ENCODE measurements around the gene MSLN. TPM values are rescaled to one million over a fixed set of nuclear protein-coding genes. Genes with fewer than 3 reads are reported as not detected.

The MSLN gene
- total and polyA plus RNA-seq, 2 of the 8 experiments (the other 6 are each of a cell fraction or from before 2014, with no cell fraction given): 0.28 to 0.50 TPM

DNA sequence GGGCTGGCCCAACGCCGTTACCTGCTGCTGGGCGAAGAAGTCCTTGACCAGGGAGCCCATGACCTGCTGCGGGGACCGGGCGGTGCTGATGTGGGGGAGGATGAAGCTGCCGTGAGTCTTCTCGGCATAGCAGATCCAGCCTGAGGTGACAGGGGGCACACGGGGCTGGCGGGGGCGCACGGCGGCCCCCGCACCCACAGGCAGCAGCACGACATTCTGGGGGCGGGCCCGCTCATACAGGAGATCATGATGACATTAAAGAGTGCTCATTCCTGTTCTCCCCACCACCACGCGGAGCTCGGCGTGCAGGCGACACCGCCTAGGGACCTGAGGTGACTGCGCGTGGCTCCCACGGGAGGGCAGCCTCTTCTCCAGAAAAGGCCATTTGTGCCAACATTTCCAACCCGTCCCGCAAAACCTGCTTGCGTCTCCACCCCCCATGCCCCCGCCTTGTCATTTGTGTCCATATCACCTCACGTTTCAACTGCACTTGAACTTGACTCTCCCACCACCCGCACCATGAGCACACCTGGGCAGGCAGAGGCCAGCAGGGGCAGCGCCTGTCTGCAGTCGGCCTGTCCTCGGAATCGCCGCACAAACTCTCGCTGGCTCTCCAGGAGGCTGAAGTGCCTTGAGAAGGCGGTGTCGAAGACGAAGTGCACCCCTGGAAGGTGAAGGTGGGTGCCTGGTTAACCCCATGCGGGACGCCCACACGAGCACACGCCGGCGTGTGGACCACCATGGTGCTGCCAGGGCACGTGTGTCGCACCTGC lies 26.1 kb upstream of the MSLN start (continued):
- TF ChIP-seq JUND (IDR thresholded peaks at IDR 0.05; ENCODE audit: low read length) (no peak), NANOG (IDR thresholded peaks at IDR 0.05; ENCODE audit: insufficient read depth, low read depth, low read length, poor library complexity, severe bottlenecking) (no peak), KDM4A (IDR thresholded peaks at IDR 0.05; ENCODE audit: low read depth, low read length, severe bottlenecking) (no peak), KDM5A (IDR thresholded peaks at IDR 0.05; ENCODE audit: low read length) (no peak)
- TF ChIP-seq, protein P1, sequence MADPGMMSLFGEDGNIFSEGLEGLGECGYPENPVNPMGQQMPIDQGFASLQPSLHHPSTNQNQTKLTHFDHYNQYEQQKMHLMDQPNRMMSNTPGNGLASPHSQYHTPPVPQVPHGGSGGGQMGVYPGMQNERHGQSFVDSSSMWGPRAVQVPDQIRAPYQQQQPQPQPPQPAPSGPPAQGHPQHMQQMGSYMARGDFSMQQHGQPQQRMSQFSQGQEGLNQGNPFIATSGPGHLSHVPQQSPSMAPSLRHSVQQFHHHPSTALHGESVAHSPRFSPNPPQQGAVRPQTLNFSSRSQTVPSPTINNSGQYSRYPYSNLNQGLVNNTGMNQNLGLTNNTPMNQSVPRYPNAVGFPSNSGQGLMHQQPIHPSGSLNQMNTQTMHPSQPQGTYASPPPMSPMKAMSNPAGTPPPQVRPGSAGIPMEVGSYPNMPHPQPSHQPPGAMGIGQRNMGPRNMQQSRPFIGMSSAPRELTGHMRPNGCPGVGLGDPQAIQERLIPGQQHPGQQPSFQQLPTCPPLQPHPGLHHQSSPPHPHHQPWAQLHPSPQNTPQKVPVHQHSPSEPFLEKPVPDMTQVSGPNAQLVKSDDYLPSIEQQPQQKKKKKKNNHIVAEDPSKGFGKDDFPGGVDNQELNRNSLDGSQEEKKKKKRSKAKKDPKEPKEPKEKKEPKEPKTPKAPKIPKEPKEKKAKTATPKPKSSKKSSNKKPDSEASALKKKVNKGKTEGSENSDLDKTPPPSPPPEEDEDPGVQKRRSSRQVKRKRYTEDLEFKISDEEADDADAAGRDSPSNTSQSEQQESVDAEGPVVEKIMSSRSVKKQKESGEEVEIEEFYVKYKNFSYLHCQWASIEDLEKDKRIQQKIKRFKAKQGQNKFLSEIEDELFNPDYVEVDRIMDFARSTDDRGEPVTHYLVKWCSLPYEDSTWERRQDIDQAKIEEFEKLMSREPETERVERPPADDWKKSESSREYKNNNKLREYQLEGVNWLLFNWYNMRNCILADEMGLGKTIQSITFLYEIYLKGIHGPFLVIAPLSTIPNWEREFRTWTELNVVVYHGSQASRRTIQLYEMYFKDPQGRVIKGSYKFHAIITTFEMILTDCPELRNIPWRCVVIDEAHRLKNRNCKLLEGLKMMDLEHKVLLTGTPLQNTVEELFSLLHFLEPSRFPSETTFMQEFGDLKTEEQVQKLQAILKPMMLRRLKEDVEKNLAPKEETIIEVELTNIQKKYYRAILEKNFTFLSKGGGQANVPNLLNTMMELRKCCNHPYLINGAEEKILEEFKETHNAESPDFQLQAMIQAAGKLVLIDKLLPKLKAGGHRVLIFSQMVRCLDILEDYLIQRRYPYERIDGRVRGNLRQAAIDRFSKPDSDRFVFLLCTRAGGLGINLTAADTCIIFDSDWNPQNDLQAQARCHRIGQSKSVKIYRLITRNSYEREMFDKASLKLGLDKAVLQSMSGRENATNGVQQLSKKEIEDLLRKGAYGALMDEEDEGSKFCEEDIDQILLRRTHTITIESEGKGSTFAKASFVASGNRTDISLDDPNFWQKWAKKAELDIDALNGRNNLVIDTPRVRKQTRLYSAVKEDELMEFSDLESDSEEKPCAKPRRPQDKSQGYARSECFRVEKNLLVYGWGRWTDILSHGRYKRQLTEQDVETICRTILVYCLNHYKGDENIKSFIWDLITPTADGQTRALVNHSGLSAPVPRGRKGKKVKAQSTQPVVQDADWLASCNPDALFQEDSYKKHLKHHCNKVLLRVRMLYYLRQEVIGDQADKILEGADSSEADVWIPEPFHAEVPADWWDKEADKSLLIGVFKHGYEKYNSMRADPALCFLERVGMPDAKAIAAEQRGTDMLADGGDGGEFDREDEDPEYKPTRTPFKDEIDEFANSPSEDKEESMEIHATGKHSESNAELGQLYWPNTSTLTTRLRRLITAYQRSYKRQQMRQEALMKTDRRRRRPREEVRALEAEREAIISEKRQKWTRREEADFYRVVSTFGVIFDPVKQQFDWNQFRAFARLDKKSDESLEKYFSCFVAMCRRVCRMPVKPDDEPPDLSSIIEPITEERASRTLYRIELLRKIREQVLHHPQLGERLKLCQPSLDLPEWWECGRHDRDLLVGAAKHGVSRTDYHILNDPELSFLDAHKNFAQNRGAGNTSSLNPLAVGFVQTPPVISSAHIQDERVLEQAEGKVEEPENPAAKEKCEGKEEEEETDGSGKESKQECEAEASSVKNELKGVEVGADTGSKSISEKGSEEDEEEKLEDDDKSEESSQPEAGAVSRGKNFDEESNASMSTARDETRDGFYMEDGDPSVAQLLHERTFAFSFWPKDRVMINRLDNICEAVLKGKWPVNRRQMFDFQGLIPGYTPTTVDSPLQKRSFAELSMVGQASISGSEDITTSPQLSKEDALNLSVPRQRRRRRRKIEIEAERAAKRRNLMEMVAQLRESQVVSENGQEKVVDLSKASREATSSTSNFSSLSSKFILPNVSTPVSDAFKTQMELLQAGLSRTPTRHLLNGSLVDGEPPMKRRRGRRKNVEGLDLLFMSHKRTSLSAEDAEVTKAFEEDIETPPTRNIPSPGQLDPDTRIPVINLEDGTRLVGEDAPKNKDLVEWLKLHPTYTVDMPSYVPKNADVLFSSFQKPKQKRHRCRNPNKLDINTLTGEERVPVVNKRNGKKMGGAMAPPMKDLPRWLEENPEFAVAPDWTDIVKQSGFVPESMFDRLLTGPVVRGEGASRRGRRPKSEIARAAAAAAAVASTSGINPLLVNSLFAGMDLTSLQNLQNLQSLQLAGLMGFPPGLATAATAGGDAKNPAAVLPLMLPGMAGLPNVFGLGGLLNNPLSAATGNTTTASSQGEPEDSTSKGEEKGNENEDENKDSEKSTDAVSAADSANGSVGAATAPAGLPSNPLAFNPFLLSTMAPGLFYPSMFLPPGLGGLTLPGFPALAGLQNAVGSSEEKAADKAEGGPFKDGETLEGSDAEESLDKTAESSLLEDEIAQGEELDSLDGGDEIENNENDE (IDR thresholded peaks at IDR 0.05; ENCODE audit: insufficient replicate concordance, low read length): no peak
- TF ChIP-seq, protein P2, sequence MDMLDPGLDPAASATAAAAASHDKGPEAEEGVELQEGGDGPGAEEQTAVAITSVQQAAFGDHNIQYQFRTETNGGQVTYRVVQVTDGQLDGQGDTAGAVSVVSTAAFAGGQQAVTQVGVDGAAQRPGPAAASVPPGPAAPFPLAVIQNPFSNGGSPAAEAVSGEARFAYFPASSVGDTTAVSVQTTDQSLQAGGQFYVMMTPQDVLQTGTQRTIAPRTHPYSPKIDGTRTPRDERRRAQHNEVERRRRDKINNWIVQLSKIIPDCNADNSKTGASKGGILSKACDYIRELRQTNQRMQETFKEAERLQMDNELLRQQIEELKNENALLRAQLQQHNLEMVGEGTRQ (IDR thresholded peaks at IDR 0.05; ENCODE audit: low read length): no peak
